Measurements from ENCODE around the gene FSIP2. TPM values are rescaled to one million over a fixed set of nuclear protein-coding genes. Genes with fewer than 3 reads are reported as not detected.
"Not testable (repeated sequence)": the region's sequence is repeated elsewhere in the genome, so short reads cannot be mapped to it uniquely, and the experiment has no call there.

FSIP2 gene
- total RNA-seq, 1 experiment from 2014 or later, result not detected

GRCh38 chr2:185793532-185794345 lies 55.1 kb downstream of the FSIP2 start:
- no peak for DNase-seq (ENCODE audit: low spot score)
- in situ Hi-C loops (cut with HindIII; ENCODE audit: low sequenced_read_pairs), result no loop called here

GRCh38 chr2:185796758-185797157 lies 58.2 kb downstream of the FSIP2 start:
- DNase-seq (ENCODE audit: low spot score), result no peak
- in situ Hi-C loops (cut with HindIII; ENCODE audit: low sequenced_read_pairs), result no loop called here

- DNase-seq (ENCODE audit: low spot score), result no peak
- in situ Hi-C loops (cut with HindIII; ENCODE audit: low sequenced_read_pairs), result no loop called here
These were observed 64.3 kb downstream of the FSIP2 start for GRCh38 chr2:185802926-185803325.

GRCh38 chr2:185806783-185807182 lies 68.2 kb downstream of the FSIP2 start:
- in situ Hi-C loops (cut with HindIII; ENCODE audit: low sequenced_read_pairs), result no loop called here
- no peak for DNase-seq (ENCODE audit: low spot score)

GRCh38 chr2:185807351-185807750 lies 68.7 kb downstream of the FSIP2 start:
- in situ Hi-C loops (cut with HindIII; ENCODE audit: low sequenced_read_pairs), result no loop called here
- no peak for DNase-seq (ENCODE audit: low spot score)

- in situ Hi-C loops (cut with HindIII; ENCODE audit: low sequenced_read_pairs), result no loop called here
- no peak for DNase-seq (ENCODE audit: low spot score)
These were observed 73.0 kb downstream of the FSIP2 start for GRCh38 chr2:185811580-185811979.

GRCh38 chr2:185813707-185814106 lies 75.1 kb downstream of the FSIP2 start:
- in situ Hi-C loops (cut with HindIII; ENCODE audit: low sequenced_read_pairs), result no loop called here
- no peak for DNase-seq (ENCODE audit: low spot score)

- DNase-seq (ENCODE audit: low spot score), result no peak
- in situ Hi-C loops (cut with HindIII; ENCODE audit: low sequenced_read_pairs), result no loop called here
These were observed 79.4 kb downstream of the FSIP2 start for GRCh38 chr2:185817991-185818390.

- in situ Hi-C loops (cut with HindIII; ENCODE audit: low sequenced_read_pairs), result no loop called here
- no peak for DNase-seq (ENCODE audit: low spot score)
These were observed 82.9 kb downstream of the FSIP2 start for GRCh38 chr2:185821467-185821866.

GRCh38 chr2:185823773-185824172 lies 85.2 kb downstream of the FSIP2 start:
- no peak for DNase-seq (ENCODE audit: low spot score)
- in situ Hi-C loops (cut with HindIII; ENCODE audit: low sequenced_read_pairs), result no loop called here

GRCh38 chr2:185825557-185825956 lies 87.0 kb downstream of the FSIP2 start:
- in situ Hi-C loops (cut with HindIII; ENCODE audit: low sequenced_read_pairs), result no loop called here

GRCh38 chr2:185828326-185828725 lies 89.7 kb downstream of the FSIP2 start:
- DNase-seq (ENCODE audit: low spot score), result no peak
- in situ Hi-C loops (cut with HindIII; ENCODE audit: low sequenced_read_pairs), result no loop called here

More at GRCh38 chr2:185825557-185825956, 87.0 kb downstream of the FSIP2 start:
- DNase-seq (ENCODE audit: low spot score), result no peak

GRCh38 chr2:185833864-185834263 lies 95.3 kb downstream of the FSIP2 start:
- DNase-seq (ENCODE audit: low spot score), result no peak
- in situ Hi-C loops (cut with HindIII; ENCODE audit: low sequenced_read_pairs), result no loop called here

GRCh38 chr2:185835974-185836373 lies 97.4 kb downstream of the FSIP2 start:
- DNase-seq (ENCODE audit: low spot score), result no peak
- in situ Hi-C loops (cut with HindIII; ENCODE audit: low sequenced_read_pairs), result no loop called here

GRCh38 chr2:185854885-185855284 lies 116.3 kb downstream of the FSIP2 start:
- DNase-seq (ENCODE audit: low spot score), result no peak
- in situ Hi-C loops (cut with HindIII; ENCODE audit: low sequenced_read_pairs), result no loop called here

- no peak for DNase-seq (ENCODE audit: low spot score)
- in situ Hi-C loops (cut with HindIII; ENCODE audit: low sequenced_read_pairs), result no loop called here
These were observed 119.1 kb downstream of the FSIP2 start for GRCh38 chr2:185857691-185858090.

GRCh38 chr2:185859506-185859905 lies 120.9 kb downstream of the FSIP2 start:
- in situ Hi-C loops (cut with HindIII; ENCODE audit: low sequenced_read_pairs), result no loop called here
- no peak for DNase-seq (ENCODE audit: low spot score)

GRCh38 chr2:185860321-185860720 lies 121.7 kb downstream of the FSIP2 start:
- in situ Hi-C loops (cut with HindIII; ENCODE audit: low sequenced_read_pairs), result no loop called here
- no peak for DNase-seq (ENCODE audit: low spot score)

GRCh38 chr2:185862657-185863398 lies 124.2 kb downstream of the FSIP2 start:
- DNase-seq (ENCODE audit: low spot score), result no peak
- in situ Hi-C loops (cut with HindIII; ENCODE audit: low sequenced_read_pairs), result no loop called here

GRCh38 chr2:185864468-185865260 lies 126.1 kb downstream of the FSIP2 start:
- in situ Hi-C loops (cut with HindIII; ENCODE audit: low sequenced_read_pairs); DNase-seq (ENCODE audit: low spot score): not testable (repeated sequence)
